ENCODE data around the gene PPARGC1A. TPM values are rescaled to one million over a fixed set of nuclear protein-coding genes. Genes with fewer than 3 reads are reported as not detected.

PPARGC1A gene
- total RNA-seq, 2 donors from 2014 or later, result 20.7 to 27.7 TPM

DNA sequence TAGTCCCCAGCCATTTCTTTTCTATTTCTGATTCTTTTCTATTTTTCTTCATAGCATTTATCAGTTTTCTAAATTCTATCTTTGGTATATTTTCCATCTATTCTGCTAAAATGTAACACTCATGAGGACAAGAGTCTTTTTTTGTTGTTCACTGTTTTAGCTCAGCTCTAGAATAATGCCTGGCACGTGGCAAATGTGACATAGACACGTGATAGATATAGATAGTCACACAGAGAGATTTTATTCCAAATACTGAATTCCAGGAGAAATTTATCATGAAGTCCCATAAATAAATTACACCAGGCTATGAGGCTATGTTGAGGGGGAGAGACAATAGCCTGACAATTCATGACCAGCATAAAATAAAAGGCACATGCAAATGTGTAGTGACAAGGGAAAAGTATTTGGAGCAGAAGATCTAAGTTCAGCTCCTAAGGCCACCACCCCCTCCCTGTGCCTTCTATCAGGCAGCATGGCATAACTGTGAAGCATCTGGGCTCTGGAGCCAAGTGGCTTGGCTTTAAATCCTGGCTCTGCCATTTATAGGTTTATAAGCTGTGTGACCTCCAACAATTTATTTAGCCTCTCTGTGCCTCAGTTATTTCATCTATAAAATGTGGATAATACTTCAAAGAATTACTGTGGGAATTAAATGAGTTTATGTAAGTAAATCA, 25.7 kb upstream of the PPARGC1A start:
- intact Hi-C loops (cut with DNase I), result no loop called here
- DNase-seq (ENCODE audit: low spot score), result no peak

DNA sequence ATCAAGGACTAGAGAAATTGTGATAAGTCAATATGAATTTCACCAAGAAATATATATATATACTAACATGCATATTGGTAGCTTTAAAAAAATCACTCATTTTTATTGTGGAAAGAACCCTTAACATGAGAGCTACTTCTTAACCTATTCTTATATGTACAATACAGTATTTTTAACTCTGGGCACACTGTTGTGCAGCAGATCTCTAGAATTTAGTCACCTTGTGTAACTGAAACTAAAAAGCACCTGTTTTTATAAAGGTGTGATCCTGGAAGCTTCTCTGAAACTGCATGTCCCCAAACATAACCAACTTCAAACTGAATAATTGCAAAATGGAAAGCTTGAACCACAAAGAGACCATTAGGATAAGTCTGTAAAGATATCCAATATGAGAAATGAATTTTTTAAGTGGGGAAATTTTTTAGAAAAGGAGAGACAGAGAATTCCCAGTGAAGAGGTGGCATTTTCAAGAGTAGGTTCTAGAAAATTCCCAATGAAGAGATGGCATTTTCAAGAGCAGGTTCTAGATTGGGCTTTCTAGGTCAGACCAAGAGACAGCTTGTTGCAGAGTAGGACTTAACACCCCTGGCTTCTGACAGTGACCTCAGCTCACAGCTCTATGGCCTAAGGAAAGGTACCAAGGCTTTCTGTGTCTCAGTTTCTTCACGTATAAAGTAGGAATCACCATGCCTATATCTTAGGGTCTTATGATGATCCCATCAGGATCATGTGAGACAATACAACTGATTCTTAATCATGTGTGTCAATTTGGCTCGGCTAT, 22.0 kb upstream of the PPARGC1A start:
- no peak for DNase-seq (ENCODE audit: low spot score)
- intact Hi-C loops (cut with DNase I), result no loop called here

DNA sequence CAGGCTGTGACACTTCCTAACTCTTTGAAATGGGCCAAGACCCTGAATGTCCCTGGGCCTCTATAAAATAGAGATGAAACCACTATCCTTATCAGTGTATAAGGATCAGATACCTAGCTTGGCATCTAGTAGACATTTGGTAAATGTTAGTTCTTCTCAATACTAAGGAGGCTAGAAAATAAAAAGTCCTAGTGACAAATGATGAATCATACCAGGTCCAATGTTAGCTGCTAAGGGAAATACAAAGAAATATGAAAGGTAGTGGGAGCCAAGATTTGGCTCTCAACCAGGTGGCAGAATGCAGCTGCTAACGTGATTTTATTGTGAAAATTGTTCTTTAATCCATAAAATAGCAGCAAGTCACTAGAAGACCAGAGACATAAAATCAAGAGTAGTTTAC, 19.8 kb upstream of the PPARGC1A start:
- no peak for DNase-seq (ENCODE audit: low spot score)
- intact Hi-C loops (cut with DNase I), result no loop called here

DNA sequence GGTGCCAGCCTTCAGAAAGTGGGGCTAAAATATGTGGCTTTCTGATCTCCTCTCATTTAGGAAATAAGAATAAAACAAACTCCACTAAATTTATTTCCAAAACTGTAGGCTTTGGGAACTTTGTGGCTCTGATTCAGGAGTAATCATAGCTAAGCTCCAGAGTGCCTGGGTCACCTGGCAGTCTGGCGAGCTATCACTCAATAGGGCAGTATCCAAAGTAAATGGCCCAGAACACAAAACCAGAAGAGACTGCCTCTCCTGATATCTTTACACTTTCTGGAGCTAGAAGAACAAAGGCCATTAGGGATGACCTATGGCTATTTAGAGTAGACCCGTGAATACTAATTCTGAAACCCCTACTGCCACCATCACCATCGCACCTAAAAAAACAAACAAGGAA, 17.0 kb upstream of the PPARGC1A start:
- no peak for DNase-seq (ENCODE audit: low spot score)
- intact Hi-C loops (cut with DNase I), result no loop called here

DNA sequence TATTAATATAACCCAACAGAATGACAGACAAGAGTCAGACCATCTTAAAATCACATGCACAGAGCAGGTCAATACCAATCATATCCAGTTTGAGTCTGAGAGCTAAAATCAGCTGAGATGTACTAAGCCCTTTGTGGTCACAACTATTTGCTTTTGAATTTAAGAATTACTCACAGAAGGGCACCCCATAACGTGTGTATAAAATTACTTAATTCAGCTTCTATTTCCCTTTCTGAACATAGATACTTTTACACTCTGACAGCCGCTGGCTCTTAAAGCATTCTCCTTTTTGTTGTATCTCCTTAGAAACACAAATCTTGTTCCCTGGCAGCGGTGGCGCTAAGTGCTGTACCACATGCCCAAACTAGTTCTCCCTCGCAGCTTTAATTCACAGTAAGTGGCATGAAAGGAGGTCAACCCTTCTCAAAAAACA, 14.8 kb upstream of the PPARGC1A start:
- no peak for DNase-seq (ENCODE audit: low spot score)
- intact Hi-C loops (cut with DNase I), result no loop called here

DNA sequence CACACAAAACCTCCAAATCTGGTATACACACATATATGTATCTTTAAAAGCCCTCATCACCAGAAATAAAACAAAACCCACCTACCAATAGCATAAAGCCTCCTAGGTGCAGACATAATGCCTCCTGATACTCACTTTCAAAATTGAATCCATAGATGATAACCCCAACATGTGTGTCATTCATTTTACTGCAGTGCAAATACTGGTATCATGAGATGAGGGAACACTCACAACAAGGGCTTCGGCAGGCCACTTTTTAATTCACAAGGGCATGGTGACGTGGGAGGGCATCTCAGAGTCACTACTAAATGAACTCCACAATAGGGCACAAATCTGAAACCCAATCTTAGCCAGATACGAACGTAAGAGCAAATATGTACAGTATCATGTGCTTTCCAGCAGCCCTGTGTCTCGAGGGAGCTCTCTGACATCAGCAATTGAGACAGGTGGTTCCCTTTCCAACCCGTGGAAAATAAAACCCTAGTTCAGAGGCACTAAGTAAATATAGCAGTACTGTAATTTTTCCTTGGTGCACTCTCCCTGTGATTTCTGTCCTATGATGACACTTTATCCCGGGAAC, 14.1 kb upstream of the PPARGC1A start:
- no peak for DNase-seq (ENCODE audit: low spot score)
- intact Hi-C loops (cut with DNase I), result no loop called here

DNA sequence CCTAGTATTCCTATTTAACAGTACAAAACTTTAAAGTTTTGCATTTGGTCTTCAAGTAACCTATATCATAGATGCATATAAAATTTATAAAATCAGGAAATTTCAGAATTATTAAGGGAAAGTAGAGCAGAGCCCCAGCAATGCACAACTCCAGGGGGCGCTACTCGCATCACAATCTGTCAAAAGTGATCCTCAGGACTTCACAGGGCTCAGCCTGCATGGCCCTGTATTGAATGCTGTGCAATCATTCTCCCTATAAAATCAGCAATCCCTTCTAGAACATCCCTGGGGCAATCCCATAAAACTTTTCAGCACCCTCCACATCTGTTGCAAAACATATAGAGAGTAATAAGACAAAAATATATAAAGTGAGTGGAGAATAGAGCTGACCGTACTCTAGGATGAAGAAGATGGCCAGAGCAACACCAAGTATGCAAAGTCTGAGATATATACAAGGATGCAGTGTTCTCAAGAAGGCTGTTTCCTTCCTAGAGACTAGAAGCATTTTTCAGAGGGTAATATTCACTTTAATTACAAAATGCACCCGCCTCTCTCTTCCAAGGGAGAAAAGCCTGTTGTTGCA, 12.5 kb upstream of the PPARGC1A start:
- DNase-seq (ENCODE audit: low spot score), result no peak

DNA sequence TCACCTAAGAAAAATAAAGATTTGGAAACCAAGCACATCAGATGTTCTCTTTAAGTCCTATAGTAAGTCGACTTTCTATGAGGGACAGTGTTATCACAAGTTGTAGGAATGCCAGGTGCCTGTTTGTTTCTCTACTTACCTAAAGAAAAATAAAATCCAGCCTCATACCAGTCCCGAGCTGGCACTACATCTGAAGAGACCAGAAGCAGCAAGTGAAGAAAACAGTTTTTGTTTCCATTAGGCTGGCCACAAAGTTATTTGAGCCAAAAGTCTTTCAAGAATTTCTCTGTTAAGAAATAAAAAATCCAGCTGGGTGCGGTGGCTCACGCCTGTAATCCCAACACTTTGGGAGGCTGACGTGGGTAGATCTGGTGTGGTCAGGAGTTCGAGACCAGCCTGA, 10.8 kb upstream of the PPARGC1A start:
- intact Hi-C loops (cut with DNase I), result no loop called here
- DNase-seq (ENCODE audit: low spot score), result no peak

More for the DNA sequence above, 12.5 kb upstream of the PPARGC1A start:
- intact Hi-C loops (cut with DNase I), result no loop called here

DNA sequence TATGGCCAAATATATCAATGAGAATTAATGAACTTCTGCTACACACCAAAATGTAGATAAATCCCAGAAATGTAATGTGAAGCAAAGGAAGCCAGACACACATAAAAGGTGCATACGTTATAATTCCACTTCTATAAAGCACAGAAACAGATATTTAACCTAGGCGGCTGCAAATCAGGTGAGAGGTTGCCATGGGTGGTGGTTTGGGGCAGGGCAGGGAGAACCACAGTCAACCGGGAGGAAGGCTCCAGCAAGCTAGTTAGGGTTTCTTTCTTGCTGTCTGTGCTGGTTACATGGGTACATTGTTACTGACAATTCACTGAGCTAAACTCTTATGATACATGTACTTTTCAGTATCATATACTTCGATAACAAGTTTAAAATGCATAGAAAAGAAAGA, 9.7 kb upstream of the PPARGC1A start:
- no peak for DNase-seq (ENCODE audit: low spot score)
- intact Hi-C loops (cut with DNase I), result no loop called here

DNA sequence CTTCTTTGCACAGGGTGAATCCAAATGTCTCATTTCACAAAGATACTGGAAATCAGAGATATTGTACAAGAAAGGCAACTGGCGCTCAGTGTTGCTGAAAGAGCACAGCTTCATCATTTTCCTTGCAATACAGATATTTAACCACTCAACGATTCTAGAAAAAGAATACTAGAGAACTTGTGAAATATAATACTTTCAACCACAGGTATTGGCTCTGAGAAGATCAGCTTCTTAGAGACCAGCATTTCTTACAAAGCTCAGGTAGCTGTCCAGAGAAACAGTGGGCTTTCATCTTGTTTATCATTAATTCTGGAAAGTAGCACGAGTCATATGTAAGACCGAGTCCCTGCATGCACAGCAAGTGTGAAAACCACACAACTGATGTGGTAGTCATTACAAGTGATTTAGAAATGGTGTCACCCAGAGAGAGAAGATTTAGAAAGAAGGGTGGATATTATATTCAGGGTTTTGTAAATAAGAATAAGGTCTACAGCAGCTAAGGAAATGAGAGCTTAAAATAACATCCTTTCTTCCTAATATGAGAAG, 7.8 kb upstream of the PPARGC1A start:
- DNase-seq (ENCODE audit: low spot score), result no peak
- intact Hi-C loops (cut with DNase I), result no loop called here

DNA sequence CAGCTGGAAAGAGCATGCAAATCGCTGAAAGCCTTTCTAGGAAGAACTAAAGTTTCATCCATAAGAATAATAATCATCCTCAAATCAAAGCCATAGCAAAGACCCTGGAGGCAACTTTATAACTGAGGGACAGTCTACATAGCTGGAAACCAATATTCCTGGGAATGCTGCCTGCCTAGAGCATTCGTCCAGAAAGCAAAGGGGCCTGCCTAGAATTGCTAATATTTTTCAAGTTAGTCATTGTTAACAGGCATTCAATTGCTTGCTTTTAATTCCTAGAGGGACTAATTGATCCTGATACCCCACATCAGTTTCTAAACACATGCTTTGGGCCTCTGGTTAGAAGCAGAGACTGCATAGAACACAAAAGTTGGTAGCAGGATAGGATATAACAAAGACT, 4.2 kb upstream of the PPARGC1A start:
- no peak for DNase-seq (ENCODE audit: low spot score)
- intact Hi-C loops (cut with DNase I), result no loop called here

DNA sequence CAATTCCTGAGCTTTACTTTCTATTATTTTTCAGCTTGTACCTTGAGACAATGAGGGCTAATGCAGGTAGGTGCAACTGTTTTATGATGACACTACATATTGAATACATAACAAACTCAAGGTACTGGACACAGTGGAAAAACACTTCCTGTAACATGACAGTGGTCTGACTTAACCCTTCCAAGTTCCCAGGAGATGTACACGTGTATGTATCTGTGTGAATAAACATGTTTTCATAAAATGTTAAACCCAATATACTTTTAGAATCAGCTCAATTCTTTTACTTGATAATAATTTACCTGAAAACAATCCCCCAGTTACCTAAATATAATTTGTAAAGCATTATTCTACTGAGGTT, 1.2 kb upstream of the PPARGC1A start:
- intact Hi-C loops (cut with DNase I), result no loop called here
- no peak for DNase-seq (ENCODE audit: low spot score)

DNA sequence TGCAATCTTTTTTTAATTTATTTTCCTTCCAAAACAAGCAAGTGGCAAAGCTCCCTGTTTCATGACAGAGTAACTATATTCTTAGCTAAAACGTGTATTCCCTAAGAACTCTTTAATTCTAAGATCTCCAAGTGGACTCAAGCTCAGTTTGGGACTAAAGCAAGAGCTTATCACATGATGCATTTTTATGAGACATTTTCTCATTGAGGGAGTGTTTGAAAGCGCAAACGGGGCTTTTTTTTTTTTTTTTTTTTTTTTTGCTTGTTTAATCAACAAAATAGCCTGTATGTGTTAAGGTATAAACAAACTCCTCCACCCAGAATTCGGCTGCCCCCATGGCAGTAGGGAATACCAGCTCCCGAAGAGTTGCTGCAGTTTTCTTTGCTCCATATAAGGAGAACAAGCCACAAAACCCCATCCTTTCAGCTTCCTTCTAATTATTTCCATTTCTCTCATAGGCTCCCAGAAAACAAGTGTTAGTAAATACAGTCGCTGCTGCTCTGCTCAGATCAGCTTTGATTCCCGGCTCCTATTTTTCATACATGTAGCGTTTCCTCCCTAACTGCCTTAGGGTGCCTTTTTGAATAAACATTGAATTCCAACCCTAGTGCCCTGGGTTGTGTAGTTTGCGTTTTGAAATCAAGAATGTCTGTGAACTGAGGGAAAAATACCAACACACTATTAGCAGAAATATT, 669 bp upstream of the PPARGC1A start:
- DNase-seq (ENCODE audit: low spot score), result no peak
- intact Hi-C loops (cut with DNase I), result no loop called here

DNA sequence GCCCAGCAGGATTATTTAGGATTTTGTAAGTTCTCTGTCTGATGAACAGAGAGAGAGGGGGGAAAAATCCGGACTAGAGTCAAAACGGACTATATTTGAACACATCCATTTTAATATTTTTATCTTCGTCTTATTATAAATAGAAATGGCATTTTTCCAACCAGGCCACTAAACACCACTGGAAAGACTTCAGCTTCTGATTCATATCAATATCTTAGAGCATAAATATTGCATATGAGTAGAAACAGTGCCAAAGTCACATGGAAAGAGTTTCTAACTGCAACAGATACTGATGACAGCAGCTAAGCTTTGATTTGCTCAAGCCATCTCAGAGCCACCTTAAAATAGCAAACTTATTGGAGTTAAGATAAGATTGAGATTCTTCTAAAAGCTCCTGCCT, 456 bp downstream of the PPARGC1A start:
- DNase-seq (ENCODE audit: low spot score), result no peak
- intact Hi-C loops (cut with DNase I), result no loop called here

DNA sequence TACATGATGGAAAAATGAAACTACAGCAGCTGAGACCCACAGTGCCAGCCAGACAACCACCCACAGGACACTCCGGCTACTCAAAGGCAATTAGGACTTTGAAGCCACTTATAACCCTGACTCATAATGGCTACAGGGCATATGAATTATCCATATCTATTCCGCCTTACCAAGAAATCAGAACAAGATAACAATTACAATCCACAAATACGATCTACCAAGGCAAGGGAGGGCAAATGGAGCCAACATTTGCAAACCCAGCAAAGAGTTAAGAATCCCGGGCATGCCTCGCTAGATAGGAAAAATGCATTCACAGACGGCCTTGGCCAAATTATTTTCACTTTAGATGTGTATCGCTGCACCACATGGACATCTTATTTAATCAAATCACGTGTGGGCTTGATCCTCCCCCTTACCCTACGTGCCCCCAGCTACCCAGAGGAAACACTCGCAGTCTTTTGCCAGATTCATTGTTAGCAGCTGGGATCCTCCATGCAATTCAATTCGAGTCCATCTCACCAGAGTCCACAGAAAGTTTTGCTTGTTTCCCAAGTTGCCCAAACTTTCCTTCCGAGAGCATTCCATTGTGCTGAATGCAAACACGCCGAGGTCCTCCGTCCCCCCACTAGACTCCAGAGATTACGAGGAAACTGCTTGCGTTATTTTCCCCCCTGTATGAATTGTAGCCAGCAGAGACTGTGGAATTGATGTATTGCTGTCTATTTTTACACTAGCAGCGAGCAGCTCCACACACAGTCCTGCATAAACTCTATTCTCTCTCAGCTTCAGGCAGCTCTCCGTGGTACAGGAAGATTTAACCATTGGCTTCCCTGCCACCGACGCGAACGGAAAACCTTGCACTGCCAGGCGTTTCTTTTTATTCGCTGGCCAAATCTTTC, 1.2 kb downstream of the PPARGC1A start:
- DNase-seq (ENCODE audit: low spot score), result no peak
- intact Hi-C loops (cut with DNase I), result no loop called here

DNA sequence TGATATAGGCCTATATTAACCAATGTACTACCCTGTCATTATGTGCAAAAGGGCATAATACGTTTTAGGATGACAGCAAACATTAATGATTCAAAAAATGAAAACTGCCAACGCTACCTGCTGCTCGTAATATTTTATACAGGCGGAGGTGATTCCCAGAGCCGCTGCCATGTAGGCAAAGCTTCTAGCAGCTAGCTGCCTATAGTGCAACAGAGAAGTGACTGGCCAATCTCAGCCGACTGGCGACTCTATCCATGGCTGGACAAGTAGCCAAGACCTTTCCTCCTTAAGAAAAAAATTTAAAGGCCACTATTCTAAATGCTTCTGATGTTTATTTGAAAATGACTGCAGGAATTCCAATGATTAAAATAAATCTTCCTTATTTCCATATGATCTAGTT, 1.9 kb downstream of the PPARGC1A start:
- no peak for DNase-seq (ENCODE audit: low spot score)
- intact Hi-C loops (cut with DNase I), result no loop called here

DNA sequence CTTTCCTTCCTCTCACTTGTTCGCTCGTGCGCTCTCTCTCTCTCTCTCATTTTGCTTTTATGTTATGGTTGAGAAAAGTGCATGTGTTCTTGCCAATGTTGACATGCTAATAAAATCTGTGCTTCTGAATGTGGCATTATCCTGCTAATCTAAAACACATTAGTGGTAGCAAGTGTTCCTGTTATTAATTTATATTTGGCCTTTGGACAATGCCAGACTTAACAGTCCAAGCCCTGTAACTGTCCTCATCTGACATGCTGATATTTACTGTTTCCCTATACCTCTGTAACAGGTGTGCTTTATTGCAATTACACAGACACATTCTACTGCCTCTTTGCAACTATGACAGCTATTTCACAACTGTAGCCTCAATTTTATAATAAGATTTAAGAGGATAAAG, 2.7 kb downstream of the PPARGC1A start:
- DNase-seq (ENCODE audit: low spot score), result no peak
- intact Hi-C loops (cut with DNase I), result no loop called here

DNA sequence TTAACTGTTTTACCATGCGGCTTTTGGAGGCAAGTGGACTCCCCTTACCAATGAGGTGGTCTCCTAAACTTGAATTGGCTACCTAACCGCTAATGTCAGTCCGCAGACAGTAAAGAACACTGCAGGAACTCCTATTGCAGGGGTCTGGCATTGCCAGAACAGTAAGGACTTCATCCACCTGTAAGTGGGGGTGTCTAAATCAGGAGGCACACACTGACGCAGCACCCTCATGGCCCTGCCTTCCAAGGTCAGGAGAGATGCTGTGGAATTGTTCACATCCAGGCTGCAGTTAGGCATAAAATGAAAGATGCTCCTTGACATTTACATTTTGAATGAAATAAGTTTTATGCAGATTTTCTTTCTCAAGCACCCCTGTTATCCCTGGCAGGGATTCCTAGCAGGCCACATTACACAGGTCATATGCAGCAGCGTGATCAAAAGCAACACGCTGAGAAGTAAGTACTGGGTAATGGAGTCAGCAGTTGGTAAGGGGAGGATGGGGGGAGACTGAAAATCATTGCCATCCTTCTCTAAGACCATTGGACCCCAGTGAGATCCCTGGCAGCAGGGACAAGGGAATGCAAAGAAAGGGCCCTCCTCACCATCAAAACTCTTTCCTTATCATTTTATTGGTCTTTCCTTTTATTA, 3.8 kb downstream of the PPARGC1A start:
- no peak for DNase-seq (ENCODE audit: low spot score)
- intact Hi-C loops (cut with DNase I), result no loop called here
